ENCODE data around the gene COLGALT1. TPM values are rescaled to one million over a fixed set of nuclear protein-coding genes. Genes with fewer than 3 reads are reported as not detected.
"Not testable (repeated sequence)": the region's sequence is repeated elsewhere in the genome, so short reads cannot be mapped to it uniquely, and the experiment has no call there.

Gene COLGALT1
- total and polyA plus RNA-seq, 2 donors = 22.3 to 69.5 TPM

DNA sequence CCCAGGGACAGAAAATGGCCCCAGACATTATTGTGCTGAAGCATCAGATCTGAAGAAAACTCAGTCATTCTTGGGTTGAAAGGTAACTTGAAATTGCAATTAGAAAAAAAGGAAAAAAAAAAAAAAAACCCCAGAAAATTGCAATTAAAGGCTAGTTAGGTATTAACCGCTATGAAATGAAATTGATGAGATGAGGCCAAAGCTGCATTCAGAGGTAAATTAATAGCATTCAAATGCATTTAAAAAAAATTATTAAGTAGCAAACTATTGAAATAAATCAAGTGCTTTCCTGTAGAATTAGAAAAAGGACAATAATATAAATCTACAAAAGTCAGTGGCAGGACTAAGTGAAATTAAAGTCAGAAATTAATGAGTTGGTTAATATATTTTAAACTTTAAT lies 37.6 kb upstream of the COLGALT1 start:
- no peak overlapping the region for H3K27ac ChIP-seq (ENCODE audit: low read depth in 1 of 2, low read length in 1 of 2)
- no peaks in the 10 kb centered on the region for H3K27me3 ChIP-seq (ENCODE audit: control insufficient read depth in 2 of 2, insufficient read depth in 1 of 2, low read length in 1 of 2)
- peaks cover under 1 to 9% of the 10 kb centered on the region in 2 donors for H3K4me1 ChIP-seq (ENCODE audit: control insufficient read depth in 2 of 2, insufficient read depth in 2 of 2, low read length in 2 of 2)
- no peak for DNase-seq (ENCODE audit: low read depth in 6 of 9, low spot score in 9 of 9)
- H3K9me3 ChIP-seq (ENCODE audit: control insufficient read depth in 2 of 2, insufficient read depth in 1 of 2, low read length in 1 of 2) = peaks cover 6 to 10% of the 10 kb centered on the region in 2 donors
- no peak overlapping the region for H3K4me3 ChIP-seq (ENCODE audit: low read length in 2 of 2)
- peaks cover 26 to 34% of the 10 kb centered on the region in 2 donors for H3K36me3 ChIP-seq (ENCODE audit: control insufficient read depth in 2 of 2, insufficient read depth in 2 of 2, low read length in 1 of 2)
- 98% methylated on average over 1 of the region's 1 CpG for WGBS

GRCh38 chr19:17518654-17519053 lies 36.8 kb upstream of the COLGALT1 start:
- not testable (repeated sequence) for DNase-seq (ENCODE audit: low read depth in 6 of 9, low spot score in 9 of 9); H3K27ac ChIP-seq (ENCODE audit: low read depth in 1 of 2, low read length in 1 of 2); H3K27me3 ChIP-seq (ENCODE audit: control insufficient read depth in 2 of 2, insufficient read depth in 1 of 2, low read length in 1 of 2); H3K4me3 ChIP-seq (ENCODE audit: low read length in 2 of 2); H3K9me3 ChIP-seq (ENCODE audit: control insufficient read depth in 2 of 2, insufficient read depth in 1 of 2, low read length in 1 of 2)
- Histone ChIP-seq H3K4me1 (ENCODE audit: control insufficient read depth in 2 of 2, insufficient read depth in 2 of 2, low read length in 2 of 2) (peaks cover 8 to 16% of the 10 kb centered on the region in 2 donors), H3K36me3 (ENCODE audit: control insufficient read depth in 2 of 2, insufficient read depth in 2 of 2, low read length in 1 of 2) (peaks cover 26 to 34% of the 10 kb centered on the region in 2 donors)
- 90% methylated on average over 8 of the region's 8 CpGs for WGBS

GRCh38 chr19:17519967-17520366 lies 35.5 kb upstream of the COLGALT1 start:
- no peak overlapping the region for H3K4me3 ChIP-seq (ENCODE audit: low read length in 2 of 2)
- peaks cover 12 to 27% of the 10 kb centered on the region in 2 donors for H3K4me1 ChIP-seq (ENCODE audit: control insufficient read depth in 2 of 2, insufficient read depth in 2 of 2, low read length in 2 of 2)
- H3K9me3 ChIP-seq (ENCODE audit: control insufficient read depth in 2 of 2, insufficient read depth in 1 of 2, low read length in 1 of 2) = peaks cover 6 to 22% of the 10 kb centered on the region in 2 donors
- no peaks in the 10 kb centered on the region for H3K27me3 ChIP-seq (ENCODE audit: control insufficient read depth in 2 of 2, insufficient read depth in 1 of 2, low read length in 1 of 2)
- H3K36me3 ChIP-seq (ENCODE audit: control insufficient read depth in 2 of 2, insufficient read depth in 2 of 2, low read length in 1 of 2) = peaks cover 25 to 34% of the 10 kb centered on the region in 2 donors
- WGBS = 95% methylated on average over 9 of the region's 9 CpGs
- no peak for DNase-seq (ENCODE audit: low read depth in 6 of 9, low spot score in 9 of 9)
- H3K27ac ChIP-seq (ENCODE audit: low read depth in 1 of 2, low read length in 1 of 2) = no peak overlapping the region

DNA sequence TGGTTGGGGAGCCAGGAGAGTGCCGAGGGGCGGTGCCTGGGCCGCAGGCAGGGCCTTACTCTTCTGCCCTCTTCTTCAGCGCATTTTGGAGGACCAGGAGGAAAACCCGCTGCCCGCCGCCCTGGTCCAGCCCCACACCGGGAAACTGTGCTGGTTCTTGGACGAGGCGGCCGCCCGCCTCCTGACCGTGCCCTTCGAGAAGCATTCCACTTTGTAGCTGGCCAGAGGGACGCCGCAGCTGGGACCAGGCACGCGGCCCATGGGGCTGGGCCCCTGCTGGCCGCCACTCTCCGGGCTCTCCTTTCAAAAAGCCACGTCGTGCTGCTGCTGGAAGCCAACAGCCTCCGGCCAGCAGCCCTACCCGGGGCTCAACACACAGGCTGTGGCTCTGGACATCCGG lies 34.6 kb upstream of the COLGALT1 start:
- H3K27ac ChIP-seq (ENCODE audit: low read depth in 1 of 2, low read length in 1 of 2) = no peak overlapping the region
- peaks cover 25 to 32% of the 10 kb centered on the region in 2 donors for H3K36me3 ChIP-seq (ENCODE audit: control insufficient read depth in 2 of 2, insufficient read depth in 2 of 2, low read length in 1 of 2)
- WGBS = 98% methylated on average over 25 of the region's 25 CpGs
- peaks cover 6 to 22% of the 10 kb centered on the region in 2 donors for H3K9me3 ChIP-seq (ENCODE audit: control insufficient read depth in 2 of 2, insufficient read depth in 1 of 2, low read length in 1 of 2)
- peaks cover 12 to 32% of the 10 kb centered on the region in 2 donors for H3K4me1 ChIP-seq (ENCODE audit: control insufficient read depth in 2 of 2, insufficient read depth in 2 of 2, low read length in 2 of 2)
- DNase-seq (ENCODE audit: low read depth in 6 of 9, low spot score in 9 of 9) = no peak
- no peak overlapping the region for H3K4me3 ChIP-seq (ENCODE audit: low read length in 2 of 2)
- no peaks in the 10 kb centered on the region for H3K27me3 ChIP-seq (ENCODE audit: control insufficient read depth in 2 of 2, insufficient read depth in 1 of 2, low read length in 1 of 2)

DNA sequence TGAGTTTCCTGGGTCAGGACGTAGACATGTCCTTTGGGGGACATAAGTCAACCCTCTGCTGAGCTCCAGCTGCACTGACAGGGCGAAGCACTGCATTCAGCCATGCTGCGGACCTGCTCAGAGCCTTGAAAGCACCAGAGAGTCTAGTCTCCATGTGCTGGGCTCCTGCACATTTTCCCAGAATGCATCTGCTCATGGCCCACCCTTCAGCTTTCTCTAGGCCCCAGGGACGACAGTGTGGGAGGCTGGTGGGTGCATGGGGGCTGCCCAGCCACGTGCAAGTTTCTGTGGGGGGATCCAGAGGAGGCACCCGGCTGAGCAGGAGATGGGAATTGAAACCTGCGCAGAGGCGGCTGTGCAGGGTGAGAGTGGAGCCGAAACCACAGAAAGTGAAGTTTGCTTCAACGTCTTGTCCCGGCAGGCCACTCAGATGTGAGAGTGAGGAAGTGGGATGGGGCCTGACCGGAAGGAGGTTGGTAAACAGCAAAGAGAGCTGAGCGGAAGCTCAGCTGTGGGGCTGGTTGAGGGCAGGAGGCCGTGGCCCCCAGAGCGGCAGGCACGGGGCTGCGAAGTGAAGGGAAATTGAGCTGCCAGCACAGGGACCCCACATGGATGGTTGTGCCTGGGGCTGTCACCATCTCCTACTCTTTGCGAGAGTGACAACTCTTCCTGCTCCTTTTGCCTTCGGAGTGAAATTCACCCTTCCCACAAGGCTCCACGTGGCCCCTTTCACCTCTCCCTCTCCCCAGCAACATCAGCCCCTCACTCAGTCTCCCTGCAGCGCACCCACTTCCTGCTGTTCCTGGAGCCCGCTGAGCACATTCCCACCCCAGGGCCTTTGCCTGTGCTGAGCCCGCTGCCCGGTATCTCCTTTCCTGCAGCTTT lies 32.2 kb upstream of the COLGALT1 start:
- 7% methylated on average over 24 of the region's 24 CpGs for WGBS

GRCh38 chr19:17524651-17525050 lies 30.8 kb upstream of the COLGALT1 start:
- H3K27me3 ChIP-seq (ENCODE audit: control insufficient read depth in 2 of 2, insufficient read depth in 1 of 2, low read length in 1 of 2) = no peaks in the 10 kb centered on the region
- no peak overlapping the region for H3K4me3 ChIP-seq (ENCODE audit: low read length in 2 of 2)
- H3K36me3 ChIP-seq (ENCODE audit: control insufficient read depth in 2 of 2, insufficient read depth in 2 of 2, low read length in 1 of 2) = peaks cover 8 to 11% of the 10 kb centered on the region in 2 donors
- H3K9me3 ChIP-seq (ENCODE audit: control insufficient read depth in 2 of 2, insufficient read depth in 1 of 2, low read length in 1 of 2) = peaks cover 0 to 19% of the 10 kb centered on the region in 2 donors
- over 99% methylated on average over 4 of the region's 4 CpGs for WGBS
- H3K4me1 ChIP-seq (ENCODE audit: control insufficient read depth in 2 of 2, insufficient read depth in 2 of 2, low read length in 2 of 2) = peaks cover 19 to 51% of the 10 kb centered on the region in 2 donors
- H3K27ac ChIP-seq (ENCODE audit: low read depth in 1 of 2, low read length in 1 of 2) = no peak overlapping the region
- no peak for DNase-seq (ENCODE audit: low read depth in 6 of 9, low spot score in 9 of 9)

More for the DNA sequence above, 32.2 kb upstream of the COLGALT1 start:
- Histone ChIP-seq H3K27me3 (ENCODE audit: control insufficient read depth in 2 of 2, insufficient read depth in 1 of 2, low read length in 1 of 2) (no peaks in the 10 kb centered on the region), H3K4me1 (ENCODE audit: control insufficient read depth in 2 of 2, insufficient read depth in 2 of 2, low read length in 2 of 2) (peaks cover 19 to 47% of the 10 kb centered on the region in 2 donors), H3K4me3 (ENCODE audit: low read length in 2 of 2) (peak overlapping the region; percentile 11 to 30), H3K27ac (ENCODE audit: low read depth in 1 of 2, low read length in 1 of 2) (peak overlapping the region; percentile 90 to 97), H3K9me3 (ENCODE audit: control insufficient read depth in 2 of 2, insufficient read depth in 1 of 2, low read length in 1 of 2) (peaks cover 0 to 13% of the 10 kb centered on the region in 2 donors), H3K36me3 (ENCODE audit: control insufficient read depth in 2 of 2, insufficient read depth in 2 of 2, low read length in 1 of 2) (peaks cover 11 to 15% of the 10 kb centered on the region in 2 donors)
- DNase-seq (ENCODE audit: low read depth in 6 of 9, low spot score in 9 of 9) = peak in 6 of 9 donors; percentile 48 to 87 (median 64)

DNA sequence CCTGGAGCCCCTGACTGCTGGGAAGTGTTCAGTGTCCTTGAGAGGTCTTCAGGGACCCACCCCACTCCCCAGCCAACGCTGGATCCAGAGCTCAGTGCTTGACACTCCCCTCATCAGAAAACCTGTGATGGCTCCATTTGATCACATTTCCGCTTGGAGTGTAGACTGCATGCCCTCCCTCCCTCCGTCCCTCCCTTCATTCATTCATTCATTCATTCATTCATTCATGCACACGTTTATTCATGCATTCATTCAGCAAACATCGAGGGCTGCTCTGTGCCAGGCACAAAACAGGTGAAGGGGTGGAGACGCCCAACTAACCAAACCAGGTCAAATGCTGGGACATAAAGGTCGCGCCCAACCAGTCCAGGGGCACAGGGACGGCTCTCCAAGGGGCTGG lies 30.3 kb upstream of the COLGALT1 start:
- Histone ChIP-seq H3K9me3 (ENCODE audit: control insufficient read depth in 2 of 2, insufficient read depth in 1 of 2, low read length in 1 of 2) (peaks cover 0 to 19% of the 10 kb centered on the region in 2 donors), H3K4me1 (ENCODE audit: control insufficient read depth in 2 of 2, insufficient read depth in 2 of 2, low read length in 2 of 2) (peaks cover 19 to 56% of the 10 kb centered on the region in 2 donors), H3K27ac (ENCODE audit: low read depth in 1 of 2, low read length in 1 of 2) (no peak overlapping the region), H3K27me3 (ENCODE audit: control insufficient read depth in 2 of 2, insufficient read depth in 1 of 2, low read length in 1 of 2) (no peaks in the 10 kb centered on the region), H3K36me3 (ENCODE audit: control insufficient read depth in 2 of 2, insufficient read depth in 2 of 2, low read length in 1 of 2) (peaks cover 8 to 11% of the 10 kb centered on the region in 2 donors), H3K4me3 (ENCODE audit: low read length in 2 of 2) (no peak overlapping the region)
- WGBS = 97% methylated on average over 9 of the region's 9 CpGs
- no peak for DNase-seq (ENCODE audit: low read depth in 6 of 9, low spot score in 9 of 9)

GRCh38 chr19:17526922-17527321 lies 28.5 kb upstream of the COLGALT1 start:
- H3K36me3 ChIP-seq (ENCODE audit: control insufficient read depth in 2 of 2, insufficient read depth in 2 of 2, low read length in 1 of 2) = peaks cover 0 to 2% of the 10 kb centered on the region in 2 donors
- peaks cover 19 to 65% of the 10 kb centered on the region in 2 donors for H3K4me1 ChIP-seq (ENCODE audit: control insufficient read depth in 2 of 2, insufficient read depth in 2 of 2, low read length in 2 of 2)
- WGBS = 11% methylated on average over 16 of the region's 16 CpGs
- no peak overlapping the region for H3K4me3 ChIP-seq (ENCODE audit: low read length in 2 of 2)
- DNase-seq (ENCODE audit: low read depth in 6 of 9, low spot score in 9 of 9) = peak in 5 of 9 donors; percentile 33 to 71 (median 39)
- H3K9me3 ChIP-seq (ENCODE audit: control insufficient read depth in 2 of 2, insufficient read depth in 1 of 2, low read length in 1 of 2) = peaks cover 0 to 19% of the 10 kb centered on the region in 2 donors
- no peaks in the 10 kb centered on the region for H3K27me3 ChIP-seq (ENCODE audit: control insufficient read depth in 2 of 2, insufficient read depth in 1 of 2, low read length in 1 of 2)
- no peak overlapping the region for H3K27ac ChIP-seq (ENCODE audit: low read depth in 1 of 2, low read length in 1 of 2)

- peaks cover 0 to 2% of the 10 kb centered on the region in 2 donors for H3K36me3 ChIP-seq (ENCODE audit: control insufficient read depth in 2 of 2, insufficient read depth in 2 of 2, low read length in 1 of 2)
- no peak overlapping the region for H3K27ac ChIP-seq (ENCODE audit: low read depth in 1 of 2, low read length in 1 of 2)
- WGBS = 45% methylated on average over 10 of the region's 10 CpGs
- no peak overlapping the region for H3K4me3 ChIP-seq (ENCODE audit: low read length in 2 of 2)
- DNase-seq (ENCODE audit: low read depth in 6 of 9, low spot score in 9 of 9) = no peak
- H3K4me1 ChIP-seq (ENCODE audit: control insufficient read depth in 2 of 2, insufficient read depth in 2 of 2, low read length in 2 of 2) = peaks cover 19 to 62% of the 10 kb centered on the region in 2 donors
- peaks cover 0 to 19% of the 10 kb centered on the region in 2 donors for H3K9me3 ChIP-seq (ENCODE audit: control insufficient read depth in 2 of 2, insufficient read depth in 1 of 2, low read length in 1 of 2)
- H3K27me3 ChIP-seq (ENCODE audit: control insufficient read depth in 2 of 2, insufficient read depth in 1 of 2, low read length in 1 of 2) = no peaks in the 10 kb centered on the region
Observed at GRCh38 chr19:17527326-17527725, 28.1 kb upstream of the COLGALT1 start.

Data from thymus (tissue), 11 donors.